Measurements from ENCODE around the gene CLVS2.

- TF ChIP-seq JUND (IDR thresholded peaks at IDR 0.05) (no peak), CTCF (IDR thresholded peaks at IDR 0.05; ENCODE audit: low read depth, low read length, missing input control) (no peak), EGR1 (IDR thresholded peaks at IDR 0.05; ENCODE audit: low read depth in 2 of 2) (no peak), MAX (IDR thresholded peaks at IDR 0.05) (no peak)
These were observed 78.6 kb downstream of the CLVS2 start for GRCh38 chr6:123074616-123075015.

All from liver (tissue), 3 donors.